ENCODE data around the gene PTK7.
A peak's percentile ranks its signal among the peaks of the same experiment; 100 is the strongest.
"Not testable (repeated sequence)": the region's sequence is repeated elsewhere in the genome, so short reads cannot be mapped to it uniquely, and the experiment has no call there.

Gene PTK7

GRCh38 chr6:43054206-43054943 is 21.7 kb upstream of the PTK7 start:
- DNase-seq: no peak

DNA sequence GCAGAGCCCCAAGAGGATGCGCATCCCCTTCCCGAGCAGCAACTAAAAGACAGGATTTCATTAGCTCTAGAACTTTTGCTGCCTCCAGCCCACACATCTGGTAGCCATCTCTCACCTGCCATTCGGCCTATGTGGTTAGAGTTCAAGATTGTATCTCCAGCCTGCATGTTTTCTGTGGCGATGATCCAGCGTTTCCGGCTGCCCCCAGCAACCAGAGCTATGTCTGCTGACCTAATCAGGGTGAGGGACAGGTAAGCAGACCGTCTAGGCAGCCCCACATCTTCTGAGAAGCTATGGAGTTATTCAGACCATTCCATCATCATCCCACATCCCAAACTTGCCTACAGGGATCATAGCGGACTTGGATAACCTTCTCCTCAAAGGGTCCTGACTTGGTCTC is 20.1 kb upstream of the PTK7 start:
- no peak for DNase-seq

DNA sequence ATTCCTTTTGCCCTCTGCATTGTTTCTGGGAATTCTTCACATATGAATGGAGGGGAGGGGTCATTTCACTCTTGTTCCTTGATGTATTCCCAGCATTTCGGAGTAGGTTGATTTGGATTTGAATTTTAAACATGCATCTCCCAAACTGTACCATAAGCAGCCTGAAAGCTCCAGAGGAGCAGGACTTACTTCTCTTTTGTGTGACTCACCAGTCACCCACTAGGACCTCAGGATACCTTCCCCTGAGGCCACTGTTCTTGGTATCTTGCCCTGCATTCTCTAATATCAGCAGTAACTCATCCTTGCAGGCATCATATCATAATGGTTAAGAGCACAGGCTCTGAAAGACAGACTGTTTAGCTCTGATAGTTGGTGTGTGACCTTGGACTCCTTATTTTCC is 17.6 kb upstream of the PTK7 start:
- no peak for DNase-seq

- peak; percentile 99 for DNase-seq
These were observed 16.7 kb upstream of the PTK7 start, which contains the start of the genes KLC4 and MRPL2 for GRCh38 chr6:43059168-43060033. Gene KLC4, plus strand, starts transcription at chr6:43059631. Its CDS starts 1,705 bp downstream, at chr6:43061336. Gene MRPL2, minus strand, starts transcription at chr6:43059434. Its CDS starts 53 bp downstream, at chr6:43059381.

DNA sequence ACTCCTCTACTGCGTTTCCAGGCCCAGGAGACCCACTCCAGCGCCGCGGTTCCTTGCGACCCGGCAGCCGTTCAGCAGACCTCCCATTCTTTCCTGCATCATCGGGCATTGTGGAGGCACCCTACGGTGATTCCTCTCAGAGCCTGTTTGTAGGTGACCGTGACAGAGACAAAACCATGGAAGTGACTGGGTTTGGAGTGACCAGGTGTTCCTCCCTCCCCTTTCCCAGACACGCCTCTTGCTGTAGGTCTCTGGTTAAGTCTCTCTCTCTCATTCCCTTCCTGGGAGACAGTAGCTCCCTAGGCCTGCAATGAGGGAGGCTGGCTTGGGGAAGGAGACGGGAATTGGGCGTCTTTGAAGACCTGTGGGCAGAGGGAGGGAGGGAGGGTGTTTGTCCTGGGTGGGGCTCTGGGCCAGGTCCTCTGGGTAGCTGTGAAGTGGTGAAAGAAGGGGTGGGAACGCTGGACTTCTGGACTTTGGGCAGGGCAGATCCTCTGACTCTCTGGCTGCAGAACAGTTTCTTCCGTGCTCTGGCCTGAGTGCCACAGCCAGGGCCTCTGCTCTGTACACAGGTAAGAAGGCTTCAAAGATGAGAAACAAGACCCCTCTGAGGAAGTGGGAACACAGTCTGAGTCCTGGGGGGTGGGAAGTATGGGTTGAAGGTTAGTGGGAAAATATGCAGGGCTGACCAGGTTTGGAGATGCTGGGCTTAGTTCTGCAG is 15.9 kb upstream of the PTK7 start:
- no peak for DNase-seq

GRCh38 chr6:43060755-43061633 is 15.1 kb upstream of the PTK7 start:
- DNase-seq: no peak

DNA sequence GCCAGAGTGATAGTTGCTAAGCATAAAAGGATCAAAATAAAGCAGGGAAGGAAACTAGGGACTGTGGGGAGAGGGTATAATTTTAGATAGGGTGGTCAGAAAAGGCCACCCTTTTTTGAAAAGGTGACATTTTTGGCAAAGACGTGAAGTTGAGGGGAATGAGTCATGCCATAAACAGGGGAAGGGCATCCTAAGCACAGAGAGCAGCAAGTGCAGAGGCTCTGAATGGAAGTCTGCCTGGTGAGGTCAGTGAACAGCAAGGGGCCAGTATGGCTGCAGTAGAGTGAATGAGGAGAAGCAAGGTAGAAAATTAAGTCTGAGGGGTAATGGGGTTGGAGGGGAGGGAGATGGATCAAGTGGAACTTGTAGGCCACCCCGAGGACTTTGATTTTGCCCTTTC is 14.3 kb upstream of the PTK7 start:
- DNase-seq: no peak

GRCh38 chr6:43062818-43063217 is 13.3 kb upstream of the PTK7 start:
- DNase-seq: no peak

- no peak for DNase-seq
These were observed 6.0 kb upstream of the PTK7 start for GRCh38 chr6:43070028-43070632.

DNA sequence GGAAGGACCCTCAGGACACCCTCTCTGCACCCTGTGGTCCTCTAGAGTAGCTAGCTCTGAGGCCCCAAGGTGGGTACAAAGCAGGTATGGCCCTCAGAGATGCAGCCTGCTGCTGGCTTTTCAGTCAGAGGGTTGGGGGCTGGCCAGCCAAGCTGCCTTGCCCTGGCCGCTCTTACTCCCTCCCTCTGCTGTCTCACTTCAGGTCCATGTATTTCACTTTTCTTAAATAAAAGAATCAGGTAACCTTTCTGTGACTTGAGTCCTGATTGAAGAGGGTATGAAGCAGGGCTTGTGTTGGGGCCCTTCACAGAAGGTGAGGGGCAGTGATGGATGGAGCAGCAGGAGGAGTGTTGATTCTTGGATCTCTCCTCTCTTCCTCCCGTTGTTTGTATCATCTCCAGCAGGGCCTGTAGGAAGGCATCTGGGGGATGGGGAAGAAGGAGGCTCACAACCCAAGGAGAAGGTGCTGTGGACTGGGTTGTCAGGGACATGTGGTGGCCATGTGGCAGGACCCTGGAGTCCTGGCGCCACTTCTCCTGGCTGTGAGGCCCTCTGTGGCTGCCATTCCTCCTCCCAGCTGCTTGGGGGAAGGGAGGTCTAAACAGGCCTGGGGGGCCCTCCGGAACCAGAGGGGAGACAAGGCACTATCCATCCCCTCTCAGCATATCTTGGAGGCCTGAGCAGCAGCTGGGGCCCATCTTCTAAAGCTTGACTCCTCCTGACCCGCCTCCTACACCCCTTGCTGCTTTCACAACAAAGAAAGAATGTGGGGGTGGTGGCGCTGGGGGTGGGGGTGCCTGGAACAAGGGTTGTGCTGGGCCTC is 1.1 kb upstream of the PTK7 start:
- no peak for DNase-seq

DNA sequence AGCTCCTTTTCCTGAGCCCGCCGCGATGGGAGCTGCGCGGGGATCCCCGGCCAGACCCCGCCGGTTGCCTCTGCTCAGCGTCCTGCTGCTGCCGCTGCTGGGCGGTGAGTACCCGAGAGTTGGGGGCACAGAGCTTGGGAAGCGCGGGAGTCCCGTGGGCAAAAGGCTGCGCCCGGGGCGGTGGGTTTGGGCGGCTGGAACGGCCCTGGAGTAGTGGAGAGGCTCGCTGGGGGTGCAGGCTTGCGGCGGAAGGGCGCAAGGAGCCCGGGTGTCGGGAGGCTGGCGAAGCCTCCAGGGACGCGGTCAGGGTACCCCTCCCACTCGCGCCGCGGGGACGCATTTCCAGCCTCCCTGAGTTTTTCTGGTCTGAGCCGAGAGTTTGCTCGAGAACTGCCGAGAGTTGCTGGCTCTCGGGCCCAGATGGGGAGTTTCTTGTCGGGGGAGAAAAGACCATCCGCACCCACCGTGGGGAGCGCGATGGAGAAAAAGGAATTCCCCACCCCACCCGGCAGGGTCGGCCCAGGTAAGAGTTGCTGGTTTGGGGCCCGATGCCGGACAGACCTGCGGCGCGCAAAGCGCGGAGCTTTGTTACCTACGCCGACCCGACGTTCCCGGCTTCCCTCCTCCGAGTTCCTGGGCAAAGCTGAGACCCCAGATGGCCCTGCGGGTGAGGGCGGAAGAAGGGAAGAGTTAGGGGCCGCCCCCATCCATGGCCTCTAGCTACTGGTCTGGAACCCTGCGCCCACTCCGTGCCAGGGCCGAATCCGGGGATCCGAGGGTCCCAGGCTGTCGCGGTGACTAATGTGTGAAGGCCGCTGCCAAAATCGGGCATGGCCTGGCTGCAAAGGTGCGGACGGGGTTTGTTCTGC is 584 bp downstream of the PTK7 start:
- DNase-seq: peak; percentile 65

DNA sequence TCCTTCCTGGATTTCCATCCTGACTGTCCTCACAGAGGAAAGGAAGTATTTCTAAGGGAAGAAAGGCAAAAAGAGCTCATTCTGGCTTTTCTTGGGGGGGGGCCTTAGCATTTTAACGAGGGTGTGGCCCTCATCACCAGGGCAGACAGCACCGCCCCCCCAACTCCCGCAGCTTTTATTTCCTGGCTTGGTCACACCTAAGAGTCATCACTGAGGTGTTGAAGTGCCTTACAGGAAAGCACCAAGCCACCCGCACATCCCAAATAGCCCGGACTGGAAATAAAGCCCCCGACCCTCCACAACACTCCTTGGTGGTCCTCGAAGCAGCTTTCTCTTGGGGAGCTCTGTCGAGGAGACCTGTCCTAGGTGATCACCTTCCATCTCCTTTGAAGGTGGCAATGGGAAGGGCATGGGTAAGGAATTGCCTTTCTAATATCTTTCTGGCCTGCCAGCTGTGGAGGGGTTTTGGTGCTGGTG is 1.3 kb downstream of the PTK7 start:
- DNase-seq: no peak

DNA sequence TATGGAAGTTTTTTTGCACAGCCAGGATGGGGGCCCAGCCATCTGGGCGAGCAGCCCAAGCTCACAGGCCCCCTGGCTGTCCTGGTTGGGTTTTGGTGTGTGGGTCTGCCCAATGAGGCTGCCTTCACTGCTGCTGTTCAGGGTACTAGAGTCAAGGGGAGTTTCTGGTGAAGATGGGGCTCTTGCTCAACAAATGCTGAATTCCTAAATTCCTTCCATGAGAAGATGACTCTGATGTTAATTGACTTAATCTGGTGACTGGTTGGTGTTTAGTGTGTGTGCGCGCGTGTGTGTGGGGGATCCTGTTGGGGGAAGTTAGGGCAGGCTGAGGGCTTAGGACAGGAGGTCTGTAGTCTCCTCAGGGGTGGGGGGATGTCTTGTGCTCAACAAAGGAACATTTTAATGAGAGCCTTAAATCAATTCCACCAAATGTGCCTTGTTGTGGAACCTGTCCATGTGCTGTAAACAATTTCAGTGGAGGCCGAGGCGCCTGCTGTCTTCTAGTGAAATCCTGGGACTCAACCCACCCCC is 1.9 kb downstream of the PTK7 start:
- peak; percentile 43 for DNase-seq

- DNase-seq: peak; percentile 32
These were observed 2.6 kb downstream of the PTK7 start for GRCh38 chr6:43078691-43079090.

- peak; percentile 9 for DNase-seq
These were observed 4.9 kb downstream of the PTK7 start for GRCh38 chr6:43081043-43081442.

DNA sequence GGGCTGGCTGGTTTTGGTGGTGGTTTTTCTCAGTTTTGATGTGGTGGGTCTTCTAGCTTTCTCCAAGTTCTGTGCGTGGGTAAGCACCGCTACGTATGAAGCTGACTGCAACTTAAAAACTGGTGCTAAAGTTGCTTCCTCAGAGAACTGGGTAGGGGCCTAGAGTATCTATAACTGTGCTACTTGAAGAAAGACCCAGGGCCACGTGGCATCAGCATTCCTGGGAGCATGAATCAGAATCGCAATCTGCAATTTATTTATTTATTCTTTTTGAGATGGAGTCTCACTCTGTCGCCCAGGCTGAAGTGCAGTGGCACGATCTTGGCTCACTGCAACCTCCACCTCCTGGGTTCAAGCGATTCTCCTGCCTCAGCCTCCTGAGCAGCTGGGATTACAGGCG is 5.8 kb downstream of the PTK7 start:
- DNase-seq: not testable (repeated sequence)

DNA sequence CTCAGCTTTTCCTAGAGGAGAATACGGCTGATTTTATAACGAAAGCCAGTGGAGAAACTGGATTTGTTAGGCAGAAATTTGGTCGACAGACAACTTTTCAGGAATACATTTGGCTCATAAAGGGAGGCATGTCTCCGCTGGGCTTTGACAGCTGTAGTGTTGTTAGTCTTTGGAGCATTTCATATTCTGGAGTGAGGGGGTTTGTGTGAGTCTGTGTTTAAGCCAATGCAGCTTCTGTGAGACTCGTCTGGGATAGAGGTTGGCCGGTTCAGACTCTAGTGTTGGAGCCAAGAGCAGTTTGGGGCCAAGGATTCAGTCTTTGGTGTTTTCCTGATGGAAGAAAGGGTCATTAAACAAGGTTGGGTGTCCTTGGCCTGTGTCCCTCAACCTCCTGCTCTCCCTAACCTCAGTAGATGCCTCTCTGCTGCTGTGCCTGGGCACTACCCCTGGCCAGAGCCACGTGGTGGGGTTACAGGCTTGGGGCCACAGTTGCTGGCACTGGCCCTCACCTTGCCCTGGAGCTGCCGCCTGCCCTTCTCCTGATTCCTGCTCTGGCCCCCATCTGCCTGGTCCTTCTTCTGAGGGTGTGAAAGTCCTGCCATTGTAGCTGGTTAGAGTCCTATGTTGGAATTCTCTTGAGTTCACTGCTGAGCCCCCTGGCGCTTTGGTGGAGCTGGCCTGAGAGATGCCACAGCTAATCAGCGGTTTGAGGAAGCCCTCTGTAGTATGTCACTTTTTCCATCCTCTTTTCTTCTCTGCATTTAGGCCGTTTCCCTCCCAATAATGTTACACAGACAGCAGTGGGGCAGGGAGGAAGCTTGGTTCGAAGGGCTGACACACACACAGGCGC is 6.9 kb downstream of the PTK7 start:
- DNase-seq: peak; percentile 64

DNA sequence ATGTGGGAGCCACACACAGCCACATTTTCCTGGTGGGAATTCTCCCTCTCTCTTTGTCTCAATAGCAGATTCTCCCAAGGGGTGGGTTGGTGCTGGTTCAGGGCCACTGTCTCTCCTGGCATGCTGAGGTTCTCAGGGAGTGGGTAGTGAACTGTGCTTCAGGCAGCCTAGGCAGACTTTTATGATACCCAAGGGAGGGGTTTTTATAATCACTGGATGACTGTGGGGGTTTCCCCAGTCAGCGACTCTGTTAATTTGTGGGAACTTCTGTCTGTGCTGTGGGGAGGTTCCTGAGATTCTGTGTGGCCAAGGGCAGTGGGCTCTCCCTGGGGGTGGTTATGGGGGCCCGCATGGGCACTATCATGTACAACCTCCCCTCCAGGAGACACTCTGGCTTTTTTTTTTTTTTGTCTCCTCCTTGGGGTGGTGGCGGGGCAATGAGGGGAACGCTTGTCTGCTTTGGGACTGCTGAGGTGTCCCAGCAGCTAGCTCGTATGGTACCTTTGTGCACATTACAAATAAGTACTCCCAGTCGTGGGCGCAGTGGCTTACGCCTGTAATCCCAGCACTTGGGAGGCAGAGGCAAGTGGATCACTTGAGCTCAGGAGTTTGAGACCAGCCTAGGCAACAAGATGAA is 10.0 kb downstream of the PTK7 start:
- DNase-seq: peak; percentile 27

Measured in right forelimb (tissue), 1 donor.